PFSK-1 (cell line): ENCODE measurements around the gene ATF7.

Source experiments
- POLR2AphosphoS5 ChIP-seq: IDR thresholded peaks from 2 replicates; pipeline ENCODE4 v1.6.1; 2012; ENCODE audit warnings: low read depth, mild to moderate bottlenecking, control low read depth, low read length, moderate library complexity
- REST ChIP-seq, 2 experiments: IDR thresholded peaks; 2 replicates each; pipeline versions ENCODE4 v1.6.1 to v1.8.0; 2011 to 2012; ENCODE audit warnings: low read depth in 2 of 2, low read length in 2 of 2, control low read depth in 1 of 2, inconsistent platforms in 1 of 2, mild to moderate bottlenecking in 1 of 2, moderate library complexity in 1 of 2; ENCODE audit not compliant: insufficient read depth in 1 of 2
- TAF1 ChIP-seq: IDR thresholded peaks from 2 replicates; pipeline ENCODE4 v1.6.1; 2012; ENCODE audit warnings: low read length, control low read depth, borderline replicate concordance; ENCODE audit not compliant: insufficient read depth

GRCh38 chr12:53589915-53590314 lies 36.3 kb downstream of the ATF7 start:
- TF ChIP-seq REST (IDR thresholded peaks at IDR 0.05; ENCODE audit: insufficient read depth in 1 of 2, low read depth in 2 of 2, low read length in 2 of 2), result no peak
- no peak for TF ChIP-seq POLR2AphosphoS5
- TF ChIP-seq TAF1, result no peak
